H9 (cell line): ENCODE measurements around the gene JADE2. TPM values are rescaled to one million over a fixed set of nuclear protein-coding genes. Genes with fewer than 3 reads are reported as not detected.
"Not testable (repeated sequence)": the region's sequence is repeated elsewhere in the genome, so short reads cannot be mapped to it uniquely, and the experiment has no call there.

Source experiments
- DNase-seq: peaks from one replicate; pipeline ENCODE4 v3.0.0-alpha.2; 2017
- H2AFZ ChIP-seq: one replicate; pipeline ENCODE4 v1.6.1; 2013; ENCODE audit warnings: mild to moderate bottlenecking, low read length, control low read depth, moderate library complexity
- H2AK5ac ChIP-seq: 2 replicates; pipeline ENCODE4 v1.6.1; 2013; ENCODE audit warnings: low read length, control low read depth, mixed read lengths; ENCODE audit not compliant: insufficient read length
- H2BK120ac ChIP-seq: one replicate; pipeline ENCODE4 v1.6.1; 2013; ENCODE audit warnings: low read depth, mild to moderate bottlenecking, low read length, control low read depth, inconsistent platforms; ENCODE audit not compliant: poor library complexity, severe bottlenecking
- H2BK12ac ChIP-seq: 2 replicates; pipeline ENCODE4 v1.6.1; 2013; ENCODE audit warnings: low read length, control low read depth, mixed read lengths, low read depth; ENCODE audit not compliant: insufficient read length
- H2BK15ac ChIP-seq: 2 replicates; pipeline ENCODE4 v1.6.1; 2013; ENCODE audit warnings: low read depth, low read length, control low read depth
- H2BK20ac ChIP-seq: one replicate; pipeline ENCODE4 v1.6.1; 2013; ENCODE audit warnings: low read depth, mild to moderate bottlenecking, low read length, control low read depth, inconsistent platforms; ENCODE audit not compliant: poor library complexity, severe bottlenecking
- H2BK5ac ChIP-seq: 2 replicates; pipeline ENCODE4 v1.6.1; 2013; ENCODE audit warnings: low read length, control low read depth, mixed read lengths; ENCODE audit not compliant: insufficient read length
- H3K14ac ChIP-seq: 2 replicates; pipeline ENCODE4 v1.6.1; 2013; ENCODE audit warnings: low read length, control low read depth; ENCODE audit not compliant: insufficient read depth
- H3K18ac ChIP-seq: 2 replicates; pipeline ENCODE4 v1.6.1; 2013; ENCODE audit warnings: low read depth, mild to moderate bottlenecking, mixed read lengths, low read length, control low read depth; ENCODE audit not compliant: insufficient read length
- H3K23ac ChIP-seq: 2 replicates; pipeline ENCODE4 v1.6.1; 2013; ENCODE audit warnings: low read length, control low read depth, mixed read lengths, low read depth; ENCODE audit not compliant: insufficient read length
- H3K23me2 ChIP-seq: 2 replicates; pipeline ENCODE4 v1.6.1; 2013; ENCODE audit warnings: low read depth, mild to moderate bottlenecking, mixed read lengths, low read length, control low read depth; ENCODE audit not compliant: insufficient read length, poor library complexity, severe bottlenecking
- H3K27ac ChIP-seq: 2 replicates; pipeline ENCODE4 v1.5.1; 2013; ENCODE audit warnings: low read length, control low read depth, mixed read lengths, low read depth; ENCODE audit not compliant: insufficient read length
- H3K27me3 ChIP-seq: 2 replicates; pipeline ENCODE4 v1.6.1; 2013; ENCODE audit warnings: low read length, control low read depth, inconsistent platforms; ENCODE audit not compliant: insufficient read depth
- H3K4ac ChIP-seq: 2 replicates; pipeline ENCODE4 v1.6.1; 2013; ENCODE audit warnings: low read depth, mild to moderate bottlenecking, control low read depth, inconsistent platforms, low read length, moderate library complexity
- H3K4me1 ChIP-seq: 2 replicates; pipeline ENCODE4 v1.6.1; 2013; ENCODE audit warnings: low read length, control low read depth, inconsistent platforms; ENCODE audit not compliant: insufficient read depth
- H3K4me2 ChIP-seq: 2 replicates; pipeline ENCODE4 v1.6.1; 2013; ENCODE audit warnings: low read length, control low read depth, mixed read lengths; ENCODE audit not compliant: insufficient read length, insufficient read depth
- H3K56ac ChIP-seq: 2 replicates; pipeline ENCODE4 v1.6.1; 2013; ENCODE audit warnings: low read depth, mild to moderate bottlenecking, mixed read lengths, low read length, control low read depth; ENCODE audit not compliant: insufficient read length
- H3K79me1 ChIP-seq: 2 replicates; pipeline ENCODE4 v1.6.1; 2013; ENCODE audit warnings: low read depth, mild to moderate bottlenecking, moderate library complexity, low read length, control low read depth, inconsistent platforms; ENCODE audit not compliant: insufficient read depth, poor library complexity, severe bottlenecking
- H3K79me2 ChIP-seq: 2 replicates; pipeline ENCODE4 v1.6.1; 2013; ENCODE audit warnings: low read length, control low read depth, inconsistent platforms; ENCODE audit not compliant: insufficient read depth
- H3K9ac ChIP-seq: 2 replicates; pipeline ENCODE4 v1.6.1; 2013; ENCODE audit warnings: low read length, control low read depth, mixed read lengths; ENCODE audit not compliant: insufficient read length; ENCODE audit errors: extremely low read depth
- H3K9me3 ChIP-seq: one replicate; pipeline ENCODE4 v1.6.1; 2013; ENCODE audit warnings: low read depth, low read length, inconsistent platforms; ENCODE audit not compliant: control insufficient read depth
- H3T11ph ChIP-seq: one replicate; pipeline ENCODE4 v1.6.1; 2013; ENCODE audit warnings: mild to moderate bottlenecking, low read length, control low read depth, inconsistent platforms
- H4K20me1 ChIP-seq: one replicate; pipeline ENCODE4 v1.6.1; 2013; ENCODE audit not compliant: control insufficient read depth, insufficient read length, insufficient read depth
- H4K5ac ChIP-seq: 2 replicates; pipeline ENCODE4 v1.6.1; 2013; ENCODE audit warnings: low read depth, mild to moderate bottlenecking, mixed read lengths, low read length, control low read depth; ENCODE audit not compliant: insufficient read length
- H4K8ac ChIP-seq: replicated peaks from 2 replicates; pipeline ENCODE4 v1.6.1; 2013; ENCODE audit warnings: low read length, control low read depth, mixed read lengths, low read depth; ENCODE audit not compliant: insufficient read length
- H4K91ac ChIP-seq: 2 replicates; pipeline ENCODE4 v1.6.1; 2013; ENCODE audit warnings: low read depth, mild to moderate bottlenecking, moderate library complexity, mixed read lengths, low read length, control low read depth; ENCODE audit not compliant: insufficient read length
- H3K27ac Mint-ChIP-seq, 3 experiments: 2 replicates in 2 of 3; 3 replicates in 1 of 3; pipeline ENCODE4 v1.8.0; 2020 to 2021; ENCODE audit warnings: mixed read lengths in 3 of 3, mild to moderate bottlenecking in 1 of 3, moderate library complexity in 1 of 3
- H3K27me3 Mint-ChIP-seq: 2 replicates; pipeline ENCODE4 v1.8.0; 2021; ENCODE audit warnings: low read depth, mild to moderate bottlenecking, moderate library complexity, mixed read lengths
- H3K36me3 Mint-ChIP-seq, 3 experiments: 2 replicates in 2 of 3; 3 replicates in 1 of 3; pipeline ENCODE4 v1.8.0; 2020 to 2021; ENCODE audit warnings: low read depth in 3 of 3, mixed read lengths in 3 of 3; ENCODE audit not compliant: insufficient read depth in 1 of 3
- H3K4me1 Mint-ChIP-seq, 2 experiments: 2 replicates each; pipeline ENCODE4 v1.8.0; 2020; ENCODE audit warnings: mixed read lengths in 2 of 2
- H3K4me3 Mint-ChIP-seq, 2 experiments: 2 replicates in 1 of 2; 3 replicates in 1 of 2; pipeline ENCODE4 v1.8.0; 2020 to 2021; ENCODE audit warnings: mild to moderate bottlenecking in 2 of 2, mixed read lengths in 2 of 2, moderate library complexity in 1 of 2
- H3K9me3 Mint-ChIP-seq, 2 experiments: 2 replicates in 1 of 2; 3 replicates in 1 of 2; pipeline ENCODE4 v1.8.0; 2020; ENCODE audit warnings: mild to moderate bottlenecking in 2 of 2, mixed read lengths in 2 of 2, moderate library complexity in 1 of 2
- WGBS: extraction: QIAGEN DNeasy Blood & Tissue Kit; methylation state at CpG from one replicate; pipeline ENCODE4 v1.1.7; 2013; ENCODE audit warnings: missing lambda C conversion rate, low lambda C conversion rate, mixed read lengths; ENCODE audit not compliant: insufficient read length; ENCODE audit errors: extremely low coverage; 5-methylcytosine and 5-hydroxymethylcytosine counted together
- total RNA-seq: library from RNA; stranded (reverse); gene quantifications from 2 replicates; pipeline ENCODE4 v1.2.1, GENCODE V29; 2021
- TF ChIP-seq, protein P1 (sequence below): fragments of 200-600 bp; sonication (generic); conservative IDR thresholded peaks from 3 replicates; pipeline ENCODE4 v1.8.0; 2021; ENCODE audit warnings: antibody characterized with exemption, mild to moderate bottlenecking

JADE2 gene
- total RNA-seq, 1 experiment from 2014 or later = 99.7 TPM

DNA sequence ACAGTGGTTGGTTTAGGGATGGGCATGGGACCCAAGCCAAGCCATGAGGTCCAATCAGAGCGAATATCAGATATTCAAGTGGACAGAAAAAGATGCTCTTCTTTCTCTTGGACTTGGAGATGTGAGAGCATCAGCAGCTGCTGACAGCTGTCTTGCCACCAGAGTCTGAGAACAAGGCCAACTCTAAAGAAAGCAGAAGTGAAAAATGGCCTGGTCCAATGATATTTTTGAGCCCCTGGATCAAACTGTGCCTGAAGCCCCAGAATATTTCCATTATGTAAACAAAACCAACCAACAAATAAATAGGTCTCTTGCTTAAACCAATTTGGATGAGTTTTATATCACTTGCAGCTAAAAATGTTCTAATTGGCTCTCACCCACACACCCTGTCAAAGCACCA, 30.7 kb upstream of the JADE2 start:
- Histone ChIP-seq H2AK5ac (no peak overlapping the region), H3K23ac (no peak overlapping the region), H3K79me2 (no peaks in the 10 kb centered on the region), H3K23me2 (no peaks in the 10 kb centered on the region), H4K20me1 (no peaks in the 10 kb centered on the region), H3K27ac (no peak overlapping the region), H3K14ac (no peak overlapping the region), H3K79me1 (no peaks in the 10 kb centered on the region), H4K5ac (no peak overlapping the region), H2BK120ac (no peak overlapping the region), H3K4me1 (no peaks in the 10 kb centered on the region), H2AFZ (no peak overlapping the region), H3T11ph (no peak overlapping the region), H3K9me3 (no peaks in the 10 kb centered on the region), H2BK12ac (no peak overlapping the region), H2BK5ac (no peak overlapping the region), H4K91ac (no peak overlapping the region), H3K9ac (no peak overlapping the region), H4K8ac (no peak overlapping the region), H3K4ac (no peak overlapping the region), H3K4me2 (no peak overlapping the region), H2BK20ac (no peak overlapping the region), H3K18ac (no peak overlapping the region), H2BK15ac (no peak overlapping the region), H3K27me3 (no peaks in the 10 kb centered on the region), H3K56ac (no peak overlapping the region)
- Mint-ChIP-seq H3K27ac (no peak overlapping the region), H3K36me3 (no peaks in the 10 kb centered on the region), H3K4me1 (no peaks in the 10 kb centered on the region), H3K4me3 (no peak overlapping the region), H3K27me3 (peaks cover 2% of the 10 kb centered on the region; the same call in 1 of the 2 replicates), H3K9me3 (peaks cover 0 to under 1% of the 10 kb centered on the region in 2 experiments; a peak in 1 of 5 replicates)
- TF ChIP-seq, protein P1, sequence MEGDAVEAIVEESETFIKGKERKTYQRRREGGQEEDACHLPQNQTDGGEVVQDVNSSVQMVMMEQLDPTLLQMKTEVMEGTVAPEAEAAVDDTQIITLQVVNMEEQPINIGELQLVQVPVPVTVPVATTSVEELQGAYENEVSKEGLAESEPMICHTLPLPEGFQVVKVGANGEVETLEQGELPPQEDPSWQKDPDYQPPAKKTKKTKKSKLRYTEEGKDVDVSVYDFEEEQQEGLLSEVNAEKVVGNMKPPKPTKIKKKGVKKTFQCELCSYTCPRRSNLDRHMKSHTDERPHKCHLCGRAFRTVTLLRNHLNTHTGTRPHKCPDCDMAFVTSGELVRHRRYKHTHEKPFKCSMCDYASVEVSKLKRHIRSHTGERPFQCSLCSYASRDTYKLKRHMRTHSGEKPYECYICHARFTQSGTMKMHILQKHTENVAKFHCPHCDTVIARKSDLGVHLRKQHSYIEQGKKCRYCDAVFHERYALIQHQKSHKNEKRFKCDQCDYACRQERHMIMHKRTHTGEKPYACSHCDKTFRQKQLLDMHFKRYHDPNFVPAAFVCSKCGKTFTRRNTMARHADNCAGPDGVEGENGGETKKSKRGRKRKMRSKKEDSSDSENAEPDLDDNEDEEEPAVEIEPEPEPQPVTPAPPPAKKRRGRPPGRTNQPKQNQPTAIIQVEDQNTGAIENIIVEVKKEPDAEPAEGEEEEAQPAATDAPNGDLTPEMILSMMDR = no peak
- DNase-seq = no peak
- WGBS = no CpG with 5 or more reads among the region's 1 CpG

DNA sequence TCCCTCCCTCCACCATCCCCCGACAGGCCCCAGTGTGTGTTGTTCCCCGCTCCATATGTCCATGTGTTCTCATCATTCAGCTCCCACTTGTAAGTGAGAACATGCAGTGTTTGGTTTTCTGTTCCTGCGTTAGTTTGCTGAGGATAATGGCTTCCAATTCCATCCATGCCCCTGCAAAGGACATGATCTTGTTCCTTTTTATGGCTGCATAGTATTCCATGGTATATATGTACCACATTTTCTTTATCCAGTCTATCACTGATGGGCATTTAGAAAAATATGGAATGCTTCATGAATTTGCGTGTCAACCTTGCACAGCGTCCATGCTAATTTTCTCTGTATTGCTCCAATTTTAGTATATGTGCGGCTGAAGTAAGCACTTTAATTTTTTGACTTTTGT, 25.6 kb upstream of the JADE2 start:
- H2BK15ac ChIP-seq, H3K4me2 ChIP-seq, H3K79me2 ChIP-seq, H3K27ac Mint-ChIP-seq, H2BK120ac ChIP-seq, DNase-seq, H3K18ac ChIP-seq, H3K9me3 Mint-ChIP-seq, H3K4me1 ChIP-seq, H4K20me1 ChIP-seq, H4K91ac ChIP-seq, H2AFZ ChIP-seq, H4K8ac ChIP-seq, H3K4me3 Mint-ChIP-seq, H2BK12ac ChIP-seq, H3K27me3 Mint-ChIP-seq, H3K4ac ChIP-seq, H3K36me3 Mint-ChIP-seq, H3K27ac ChIP-seq, H3K23ac ChIP-seq, H3K56ac ChIP-seq, H3T11ph ChIP-seq, H2BK20ac ChIP-seq, H2BK5ac ChIP-seq, H3K9me3 ChIP-seq, H3K9ac ChIP-seq, H3K79me1 ChIP-seq, H3K14ac ChIP-seq, H3K23me2 ChIP-seq, H3K27me3 ChIP-seq, H2AK5ac ChIP-seq, H4K5ac ChIP-seq: not testable (repeated sequence)
- peaks cover 10 to 17% of the 10 kb centered on the region in 2 experiments for H3K4me1 Mint-ChIP-seq
- no CpG with 5 or more reads among the region's 6 CpGs for WGBS
